Measurements from ENCODE around the gene HARS1.

GRCh38 chr5:140734354-140734753, 43.2 kb upstream of the HARS1 start:
- TF ChIP-seq HNF4G (IDR thresholded peaks at IDR 0.05; ENCODE audit: borderline replicate concordance, low read depth, low read length), result no peak
- TF ChIP-seq HNF4G (CRISPR knock-in tag; IDR thresholded peaks at IDR 0.05; ENCODE audit: borderline replicate concordance, low read depth), result no peak
- TF ChIP-seq ZNF629 (CRISPR knock-in tag; conservative IDR thresholded peaks at IDR 0.05), result no peak
- TF ChIP-seq GTF3A (CRISPR knock-in tag; conservative IDR thresholded peaks at IDR 0.05), result no peak
